ENCODE data around the gene ZNF593. TPM values are rescaled to one million over a fixed set of nuclear protein-coding genes. Genes with fewer than 3 reads are reported as not detected.

ZNF593 gene
- total RNA-seq, 4 donors from 2014 or later = 18.4 to 64.1 (median 42.5) TPM

DNA sequence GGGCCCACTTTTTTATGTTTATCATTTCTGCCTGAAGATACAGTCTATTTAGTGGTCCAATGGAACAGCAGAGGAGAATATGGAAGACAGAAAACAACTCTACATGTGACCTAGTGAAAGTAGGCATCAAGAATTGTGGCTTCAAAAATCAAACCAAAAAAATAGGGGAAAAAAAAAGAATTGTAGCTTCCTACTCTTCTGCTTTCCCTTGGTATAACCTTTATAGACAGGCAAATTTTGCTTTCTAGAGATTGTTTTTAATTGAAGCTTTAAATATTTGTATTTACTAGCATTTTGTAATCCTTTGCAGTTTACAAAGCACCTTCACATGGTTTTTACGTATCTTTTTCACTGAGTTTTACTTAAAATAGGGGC is 43.8 kb upstream of the ZNF593 start:
- DNase-seq (ENCODE audit: low spot score) (no peak), ATAC-seq (ENCODE audit: low FRiP score) (no peak)
- TF ChIP-seq, protein P1, sequence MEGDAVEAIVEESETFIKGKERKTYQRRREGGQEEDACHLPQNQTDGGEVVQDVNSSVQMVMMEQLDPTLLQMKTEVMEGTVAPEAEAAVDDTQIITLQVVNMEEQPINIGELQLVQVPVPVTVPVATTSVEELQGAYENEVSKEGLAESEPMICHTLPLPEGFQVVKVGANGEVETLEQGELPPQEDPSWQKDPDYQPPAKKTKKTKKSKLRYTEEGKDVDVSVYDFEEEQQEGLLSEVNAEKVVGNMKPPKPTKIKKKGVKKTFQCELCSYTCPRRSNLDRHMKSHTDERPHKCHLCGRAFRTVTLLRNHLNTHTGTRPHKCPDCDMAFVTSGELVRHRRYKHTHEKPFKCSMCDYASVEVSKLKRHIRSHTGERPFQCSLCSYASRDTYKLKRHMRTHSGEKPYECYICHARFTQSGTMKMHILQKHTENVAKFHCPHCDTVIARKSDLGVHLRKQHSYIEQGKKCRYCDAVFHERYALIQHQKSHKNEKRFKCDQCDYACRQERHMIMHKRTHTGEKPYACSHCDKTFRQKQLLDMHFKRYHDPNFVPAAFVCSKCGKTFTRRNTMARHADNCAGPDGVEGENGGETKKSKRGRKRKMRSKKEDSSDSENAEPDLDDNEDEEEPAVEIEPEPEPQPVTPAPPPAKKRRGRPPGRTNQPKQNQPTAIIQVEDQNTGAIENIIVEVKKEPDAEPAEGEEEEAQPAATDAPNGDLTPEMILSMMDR (IDR thresholded peaks at IDR 0.05) = no peak

DNA sequence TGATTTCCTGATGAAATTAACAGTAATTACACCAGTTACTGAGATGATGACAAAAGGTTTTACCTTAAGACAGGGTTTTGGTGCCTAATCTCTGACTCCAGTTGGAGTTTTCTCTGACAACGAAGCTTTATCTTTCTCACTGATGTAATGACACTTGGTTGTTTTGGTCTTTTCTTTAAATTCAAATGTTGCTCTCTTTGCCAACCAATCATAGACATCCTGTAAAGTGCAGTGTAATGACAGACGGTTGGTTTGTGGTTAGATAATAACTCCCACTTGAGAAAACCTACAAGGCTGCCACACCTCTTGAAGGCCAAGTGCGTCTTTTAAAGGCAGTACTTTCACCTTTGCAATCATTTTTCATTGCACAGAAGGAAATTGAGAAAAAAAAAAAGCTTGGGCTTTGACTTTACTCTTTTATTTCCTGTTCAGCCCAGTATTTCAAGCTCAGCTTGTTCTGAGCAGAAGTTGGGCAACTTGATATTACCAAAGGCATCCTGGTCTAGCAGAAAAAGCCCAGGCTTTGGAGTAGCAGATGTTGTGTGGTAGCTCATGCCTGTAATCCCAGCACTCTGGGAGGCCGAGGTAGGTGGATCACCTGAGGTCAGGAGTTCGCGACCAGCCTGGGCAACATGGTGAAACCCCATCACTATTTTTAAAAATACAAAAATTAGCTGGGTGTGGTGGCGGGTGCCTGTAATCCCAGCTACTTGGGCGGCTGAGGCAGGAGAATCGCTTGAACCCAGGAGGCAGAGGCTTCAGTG is 43.2 kb upstream of the ZNF593 start:
- ATAC-seq (ENCODE audit: low FRiP score) (no peak), DNase-seq (ENCODE audit: low spot score) (no peak)
- TF ChIP-seq, protein P1 (IDR thresholded peaks at IDR 0.05) = no peak

DNA sequence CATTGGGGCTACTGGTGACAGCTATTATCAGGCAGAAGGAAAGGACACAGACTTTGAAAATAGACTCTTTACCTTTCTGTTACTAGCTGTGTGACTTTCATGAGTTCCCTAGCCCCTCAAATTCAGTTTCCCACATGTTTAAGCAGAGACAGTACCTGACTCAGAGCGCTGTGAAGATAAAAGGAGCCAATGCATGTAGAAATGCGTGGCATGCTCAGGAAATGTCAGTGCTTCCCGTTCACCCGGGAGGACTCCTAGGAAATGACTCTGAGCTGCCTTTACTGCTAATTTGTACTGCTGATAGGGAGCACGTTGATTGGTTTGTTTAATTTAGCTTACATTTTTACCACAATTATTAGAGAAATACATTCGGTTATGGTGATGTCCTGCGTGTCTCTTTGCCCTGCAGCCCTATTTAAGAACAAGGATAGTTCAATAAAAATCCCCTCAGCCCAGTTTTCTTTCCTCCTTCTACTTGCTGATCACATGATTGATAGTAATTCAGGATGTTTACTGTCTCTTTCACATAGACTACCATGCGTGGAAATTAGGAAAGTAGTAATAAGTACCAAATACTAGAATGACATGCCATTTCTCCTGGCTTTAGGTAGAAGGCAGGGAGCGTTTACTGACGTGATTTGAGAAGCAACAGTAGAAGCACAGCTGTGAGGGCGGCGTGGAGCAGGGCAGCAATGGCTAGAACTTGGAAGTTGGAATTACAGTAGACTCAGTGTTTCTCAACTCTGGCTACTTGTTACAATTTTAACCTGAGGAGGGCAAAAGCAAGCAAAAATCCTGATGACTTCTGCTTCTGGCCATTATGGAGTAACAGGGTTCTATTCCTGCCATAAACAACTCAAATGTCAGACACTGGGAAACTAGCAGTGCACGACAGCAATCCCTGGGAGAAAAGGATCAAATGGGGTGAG is 42.2 kb upstream of the ZNF593 start:
- DNase-seq (ENCODE audit: low spot score) (no peak), ATAC-seq (ENCODE audit: low FRiP score) (no peak)
- TF ChIP-seq, protein P1 (IDR thresholded peaks at IDR 0.05) = no peak

DNA sequence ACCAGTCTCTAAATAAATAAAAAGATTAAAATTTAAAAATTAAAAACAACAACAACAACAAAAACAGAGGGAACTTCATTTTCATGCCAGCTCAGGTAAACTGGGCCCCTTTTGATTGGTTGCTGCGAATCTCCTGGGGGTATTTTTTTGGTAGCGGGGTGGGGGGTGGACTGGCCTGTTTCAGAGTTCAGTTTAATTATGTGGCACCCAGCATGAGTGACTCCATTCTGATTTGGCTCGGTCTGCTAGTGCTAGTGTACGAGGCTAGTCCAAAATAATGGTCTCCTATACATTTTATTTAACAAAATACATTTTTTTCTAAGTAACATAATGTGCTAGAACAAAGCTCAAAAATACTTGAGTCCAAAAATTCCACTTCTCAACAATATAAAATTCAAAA is 39.9 kb upstream of the ZNF593 start:
- ATAC-seq (ENCODE audit: low FRiP score) (no peak), DNase-seq (ENCODE audit: low spot score) (no peak)
- TF ChIP-seq, protein P1 (IDR thresholded peaks at IDR 0.05) = no peak

DNA sequence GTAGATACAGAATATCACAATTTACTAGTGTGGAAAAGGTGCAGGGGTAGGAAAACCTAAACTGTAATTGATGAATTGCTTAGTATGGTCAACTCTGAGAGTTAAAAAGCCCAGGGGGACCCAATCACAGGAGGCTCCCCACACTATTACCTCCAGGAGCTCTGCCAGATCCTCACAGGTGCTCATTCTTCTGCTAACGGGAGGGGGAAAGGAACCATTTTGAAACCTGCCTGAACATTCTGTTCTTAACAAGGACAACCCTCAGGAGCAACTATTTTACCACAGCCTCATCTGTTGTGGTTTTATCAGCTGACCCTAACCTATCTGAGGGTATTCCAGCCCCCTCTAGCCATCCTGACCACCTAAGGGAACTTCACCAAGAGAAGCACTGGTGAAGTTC is 39.0 kb upstream of the ZNF593 start:
- ATAC-seq (ENCODE audit: low FRiP score) = no peak
- no peak for DNase-seq (ENCODE audit: low spot score)
- TF ChIP-seq, protein P1 (IDR thresholded peaks at IDR 0.05) = no peak

DNA sequence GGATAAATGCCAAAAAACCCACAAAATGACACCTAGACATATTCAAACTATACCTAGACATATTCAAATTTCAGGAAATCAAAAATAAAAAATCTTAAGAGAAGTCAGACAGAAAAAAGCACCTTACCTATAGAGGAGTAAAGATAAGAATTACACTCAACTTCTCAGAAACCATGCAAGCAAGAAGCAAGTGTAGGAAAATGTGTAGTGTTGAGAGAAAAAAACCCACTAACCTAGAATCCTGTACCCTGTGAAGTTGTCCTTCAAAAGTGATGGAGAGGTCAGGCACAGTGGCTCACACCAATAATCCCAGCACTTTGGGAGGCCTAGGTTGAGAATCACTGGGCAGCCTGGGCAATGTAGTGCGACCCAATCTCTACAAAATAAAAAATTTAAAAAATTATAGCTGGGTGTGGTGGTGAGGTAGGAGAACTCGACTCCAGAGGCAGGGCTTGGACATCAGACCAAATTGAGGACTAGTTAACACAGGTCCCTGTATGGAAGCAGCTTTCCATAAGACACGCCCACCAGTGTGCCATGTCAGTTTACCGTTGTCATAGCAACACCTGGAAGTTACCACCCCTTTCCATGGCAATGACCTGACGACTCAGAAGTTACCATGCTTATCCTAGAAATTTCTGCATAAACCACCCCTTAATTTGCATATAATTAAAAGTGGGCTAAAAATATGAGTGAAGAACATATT is 37.4 kb upstream of the ZNF593 start:
- ATAC-seq (ENCODE audit: low FRiP score) = no peak
- TF ChIP-seq, protein P1 (IDR thresholded peaks at IDR 0.05) = no peak
- no peak for DNase-seq (ENCODE audit: low spot score)
